K562 (cell line): ENCODE results near the gene CDKN2AIPNL. TPM values are rescaled to one million over a fixed set of nuclear protein-coding genes. Genes with fewer than 3 reads are reported as not detected.

Experiments
- ATAC-seq: fragments of 200-7000 bp; cut with Tn5 transposase; 3 replicates; pipeline ENCODE4 v1.9.1; 2020; ENCODE audit warnings: moderate library complexity
- BruUV-seq: library from RNA; stranded (reverse); fragments of 400-500 nt; replicated peaks from 2 replicates; lab custom pipeline; 2021; lab: Mats Ljungman, UMichigan
- CTCF ChIA-PET: fragments of 300-600 bp; formaldehyde crosslinking; extraction: SDS; loops from one replicate; lab custom pipeline; 2021; ENCODE audit warnings: low intra/inter-chr PET ratio; lab: Yijun Ruan, JAX
- POLR2A ChIA-PET: fragments of 300-600, 350-650 bp; sonication (Branson Sonifier 250); formaldehyde crosslinking; extraction: SDS; loops from one replicate; lab custom pipeline; 2021; ENCODE audit warnings: antibody characterized with exemption, inconsistent platforms; lab: Yijun Ruan, JAX
- DNase-seq, 4 experiments: peaks; one replicate each; pipeline versions ENCODE4 v3.0.0 to v3.0.0-alpha.2; 2011 to 2018; ENCODE audit warnings: low spot score in 3 of 4, mixed read lengths in 3 of 4; ENCODE audit errors: extremely low read depth in 1 of 4
- FAIRE-seq: peaks from 2 replicates; lab custom pipeline; 2011; peaks lifted over from hg19 to GRCh38; lab: Jason Lieb, UNC
- H2AFZ ChIP-seq: 2 replicates; pipeline ENCODE4 v1.6.0; 2011; ENCODE audit warnings: low read depth, low read length, control low read depth, inconsistent platforms
- H3K27ac ChIP-seq: fragments of 200-600 bp; 3 replicates; pipeline ENCODE4 v1.8.0; 2011; ENCODE audit warnings: low read depth, mild to moderate bottlenecking, control low read depth, inconsistent platforms, low read length, moderate library complexity, mixed read lengths; ENCODE audit errors: extremely low read depth
- H3K27me3 ChIP-seq, 2 experiments: fragments of 300-600 bp in 1 of 2; 2 replicates in 1 of 2; 3 replicates in 1 of 2; pipeline versions ENCODE4 v1.6.0 to v1.8.0; 2011; ENCODE audit warnings: inconsistent platforms in 2 of 2, low read length in 2 of 2, mild to moderate bottlenecking in 1 of 2, mixed read lengths in 1 of 2, moderate library complexity in 1 of 2; ENCODE audit not compliant: control insufficient read depth in 2 of 2, insufficient read depth in 2 of 2
- H3K36me3 ChIP-seq: fragments of 300-600 bp; 3 replicates; pipeline ENCODE4 v1.8.0; 2011; ENCODE audit warnings: mild to moderate bottlenecking, low read length, inconsistent platforms; ENCODE audit not compliant: control insufficient read depth, insufficient read depth
- H3K4me1 ChIP-seq, 2 experiments: fragments of 200-600 bp in 1 of 2; replicated peaks in 1 of 2; 2 replicates in 1 of 2; 3 replicates in 1 of 2; pipeline versions ENCODE4 v1.5.1 to v1.8.0; 2011; ENCODE audit warnings: inconsistent platforms in 2 of 2, low read length in 2 of 2, mild to moderate bottlenecking in 1 of 2, mixed read lengths in 1 of 2, moderate library complexity in 1 of 2; ENCODE audit not compliant: control insufficient read depth in 2 of 2, insufficient read depth in 2 of 2
- H3K4me2 ChIP-seq: 2 replicates; pipeline ENCODE4 v1.6.1; 2011; ENCODE audit warnings: low read length, control low read depth, inconsistent platforms, mixed read lengths; ENCODE audit not compliant: insufficient read depth
- H3K4me3 ChIP-seq: fragments of 200-600 bp; sonication (generic), shearing (Covaris generic); 2 replicates; pipeline ENCODE4 v1.5.1; 2016; ENCODE audit warnings: control low read depth, inconsistent platforms
- H3K79me2 ChIP-seq: fragments of 200-600 bp; 3 replicates; pipeline ENCODE4 v1.8.0; 2011; ENCODE audit warnings: low read length, inconsistent platforms; ENCODE audit not compliant: control insufficient read depth, insufficient read depth
- H3K9ac ChIP-seq, 2 experiments: 2 replicates each; pipeline versions ENCODE4 v1.6.0 to v1.6.1; 2011; ENCODE audit warnings: low read depth in 2 of 2, low read length in 2 of 2, control low read depth in 1 of 2, inconsistent platforms in 1 of 2, mild to moderate bottlenecking in 1 of 2, mixed read lengths in 1 of 2; ENCODE audit not compliant: insufficient read depth in 1 of 2
- H3K9me1 ChIP-seq: one replicate; pipeline ENCODE4 v1.6.0; 2011; ENCODE audit warnings: inconsistent platforms, mild to moderate bottlenecking, low read length, moderate library complexity; ENCODE audit not compliant: control insufficient read depth, insufficient read depth
- H3K9me3 ChIP-seq: replicated peaks from 2 replicates; pipeline ENCODE4 v1.5.1; 2011; ENCODE audit warnings: low read depth, low read length, inconsistent platforms; ENCODE audit not compliant: control insufficient read depth, insufficient read depth
- H4K20me1 ChIP-seq: replicated peaks from 2 replicates; pipeline ENCODE4 v1.6.1; 2011; ENCODE audit warnings: low read length, inconsistent platforms, mixed read lengths; ENCODE audit not compliant: control insufficient read depth, insufficient read depth
- ATF3 ChIP-seq, 2 experiments: fragments of 450-650 bp in 1 of 2; sonication (generic) in 1 of 2; formaldehyde crosslinking in 1 of 2; IDR thresholded peaks in 1 of 2; conservative IDR thresholded peaks in 1 of 2; 2 replicates each; pipeline versions ENCODE4 v1.6.1 to v1.8.1; 2016 to 2023; ENCODE audit warnings: mild to moderate bottlenecking in 2 of 2, moderate library complexity in 2 of 2, inconsistent platforms in 1 of 2, missing genetic modification reagents in 1 of 2
- BCOR ChIP-seq: fragments of 450-650 bp; IDR thresholded peaks from 2 replicates; pipeline ENCODE4 v1.6.1; 2016
- DDX20 ChIP-seq: fragments of 450-650 bp; IDR thresholded peaks from 2 replicates; pipeline ENCODE4 v1.6.1; 2016; ENCODE audit warnings: missing genetic modification characterization, low read depth, mild to moderate bottlenecking, missing compliant biosample characterization, moderate library complexity
- HLTF ChIP-seq: fragments of 450-650 bp; IDR thresholded peaks from 2 replicates; pipeline ENCODE4 v1.6.1; 2016
- LEF1 ChIP-seq: fragments of 450-650 bp; IDR thresholded peaks from 2 replicates; pipeline ENCODE4 v1.6.1; 2016; ENCODE audit warnings: mild to moderate bottlenecking
- PHF8 ChIP-seq: fragments of 200-600 bp; sonication (generic); IDR thresholded peaks from 2 replicates; pipeline ENCODE4 v1.6.1; 2012; ENCODE audit warnings: mixed run types, mild to moderate bottlenecking, inconsistent platforms, low read length, moderate library complexity, borderline replicate concordance
- RBM25 ChIP-seq: fragments of 200-400 bp; formaldehyde crosslinking; IDR thresholded peaks from 2 replicates; pipeline ENCODE4 v1.6.1; 2018; ENCODE audit warnings: low read length, low read depth, moderate library complexity; ENCODE audit not compliant: severe bottlenecking
- SMARCA5 ChIP-seq: fragments of 450-650 bp; IDR thresholded peaks from 2 replicates; pipeline ENCODE4 v1.6.1; 2016
- U2AF1 ChIP-seq: fragments of 200-400 bp; formaldehyde crosslinking; optimal IDR thresholded peaks from 2 replicates; pipeline ENCODE3; 2017; ENCODE audit warnings: mild to moderate bottlenecking, low read depth, low read length, moderate library complexity
- YY1 ChIP-seq, 3 experiments: IDR thresholded peaks; 2 replicates each; pipeline ENCODE4 v1.6.1; 2011; ENCODE audit warnings: low read length in 2 of 3, mild to moderate bottlenecking in 2 of 3, moderate library complexity in 2 of 3, borderline replicate concordance in 1 of 3, control low read depth in 1 of 3, low read depth in 1 of 3; ENCODE audit not compliant: insufficient read depth in 3 of 3, insufficient replicate concordance in 2 of 3, control insufficient read depth in 1 of 3, insufficient read length in 1 of 3; ENCODE audit errors: extremely low read depth in 1 of 3
- ZNF274 ChIP-seq: IDR thresholded peaks from 2 replicates; pipeline ENCODE4 v1.6.1; 2011; ENCODE audit warnings: low read depth, mild to moderate bottlenecking, low read length, moderate library complexity, borderline replicate concordance
- WGBS: fragments of 100-300 bp; shearing (Covaris generic); methylation state at CpG from one replicate; pipeline ENCODE4 v1.1.6; 2016; ENCODE audit warnings: low coverage, mixed read lengths; ENCODE audit not compliant: insufficient coverage; ENCODE audit errors: missing lambda C conversion rate; 5-methylcytosine and 5-hydroxymethylcytosine counted together
- in situ Hi-C: fragments of 300-500 bp; cut with MboI; formaldehyde crosslinking; loops from 4 replicates; pipeline ENCODE4 v1.15.0; 2018; ENCODE audit warnings: inconsistent platforms, mixed read lengths
- intact Hi-C: fragments of 100-400 bp; cut with micrococcal nuclease; formaldehyde crosslinking; loops from 2 replicates; pipeline ENCODE4 v1.14.2; 2022
- polyA plus RNA-seq, 8 experiments: library from polyadenylated mRNA; depleted of rRNA in 4 of 8; stranded (reverse) in 5 of 8; unstranded in 3 of 8; fragments of >200 nt; fragmentation: Nextera tagmentation in 2 of 8; fragmentation: Illumina TruSeq in 1 of 8; extraction: Ambion mirVana in 2 of 8; extraction: Trizol in 1 of 8; gene quantifications; 2 replicates each; pipeline versions ENCODE4 v1.2.1 to v1.2.3, GENCODE V29; 2011 to 2014; ENCODE audit warnings: inconsistent platforms in 1 of 8, missing spikeins in 1 of 8
- total RNA-seq, 7 experiments: library from RNA; depleted of rRNA in 6 of 7; stranded (reverse); fragments of >200 nt in 6 of 7; fragmentation: Illumina TruSeq in 2 of 7; extraction: Trizol in 2 of 7; gene quantifications; 2 replicates each; pipeline versions ENCODE4 v1.2.1 to v1.2.3, GENCODE V29; 2011 to 2021; ENCODE audit warnings: low replicate concordance in 1 of 7
- TF ChIP-seq, protein P1 (sequence below): IDR thresholded peaks from 2 replicates; pipeline ENCODE4 v1.6.1; 2012; ENCODE audit warnings: low read depth, low read length, improper control_type of control experiment, borderline replicate concordance

Gene CDKN2AIPNL
- total and polyA plus RNA-seq, 9 of the 15 experiments (the other 6 are each of a cell fraction or from before 2014, with no cell fraction given), result 19.9 to 46.9 (median 42.2) TPM

DNA sequence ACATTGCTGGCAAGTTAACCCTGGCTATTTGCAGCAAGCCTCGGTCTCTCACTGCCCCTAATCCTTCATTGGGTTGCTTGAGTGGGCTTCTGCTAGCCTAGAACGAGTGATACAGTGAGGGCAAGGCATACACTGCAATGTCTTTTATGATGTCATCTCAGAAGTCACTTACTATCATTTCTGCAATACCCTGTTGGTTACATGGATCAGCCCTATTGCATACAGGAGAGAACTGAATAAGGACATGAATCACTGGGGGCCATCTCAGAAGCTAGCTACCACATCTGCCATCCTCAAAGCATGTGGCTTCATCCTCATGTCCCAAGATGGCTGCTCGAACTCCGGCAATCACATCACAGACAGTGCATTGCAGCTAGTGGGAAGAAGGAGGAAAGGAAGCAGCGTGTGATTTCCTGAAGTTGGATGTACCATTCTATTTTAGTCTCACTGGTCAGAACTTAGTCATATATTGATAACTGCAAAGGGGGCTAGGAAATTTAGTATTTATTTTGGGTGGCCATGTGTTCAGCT, 33.3 kb upstream of the CDKN2AIPNL start:
- Histone ChIP-seq H3K4me2 (no peak overlapping the region), H4K20me1 (no peaks in the 10 kb centered on the region), H3K36me3 (no peaks in the 10 kb centered on the region), H3K27ac (no peak overlapping the region), H2AFZ (no peak overlapping the region), H3K9me1 (no peaks in the 10 kb centered on the region), H3K79me2 (no peaks in the 10 kb centered on the region), H3K9me3 (no peaks in the 10 kb centered on the region), H3K4me1 (no peaks in the 10 kb centered on the region; a peak in 1 of 5 replicates), H3K27me3 (no peaks in the 10 kb centered on the region), H3K9ac (no peak overlapping the region), H3K4me3 (no peak overlapping the region)
- in situ Hi-C loops (no loop called here), intact Hi-C loops (no loop called here)
- BruUV-seq, result no TSS peak
- ChIA-PET POLR2A (interaction anchor here (0.6 to 1.4 kb wide), 4 partner anchors 11 to 63 kb away, joined by 3 to 5 read pairs (median 4); no protein-coding TSS in a partner anchor), CTCF (no interaction called here)
- 49% methylated on average over 5 of the region's 5 CpGs for WGBS
- DNase-seq, result peak in 1 of 4 experiments; percentile 4
- peak in 1 of 3 experiments; percentile 44 for TF ChIP-seq YY1 (IDR thresholded peaks at IDR 0.05; ENCODE audit: borderline replicate concordance in 1 of 3, control insufficient read depth in 1 of 3, extremely low read depth in 1 of 3, insufficient read depth in 3 of 3, insufficient read length in 1 of 3, insufficient replicate concordance in 2 of 3, low read depth in 1 of 3, low read length in 2 of 3)
- no peak for TF ChIP-seq LEF1
- TF ChIP-seq PHF8, result no peak
- TF ChIP-seq DDX20 (tag), result no peak
- peak; percentile 31; the same call in 1 of the 2 replicates for TF ChIP-seq BCOR
- TF ChIP-seq, protein P1, sequence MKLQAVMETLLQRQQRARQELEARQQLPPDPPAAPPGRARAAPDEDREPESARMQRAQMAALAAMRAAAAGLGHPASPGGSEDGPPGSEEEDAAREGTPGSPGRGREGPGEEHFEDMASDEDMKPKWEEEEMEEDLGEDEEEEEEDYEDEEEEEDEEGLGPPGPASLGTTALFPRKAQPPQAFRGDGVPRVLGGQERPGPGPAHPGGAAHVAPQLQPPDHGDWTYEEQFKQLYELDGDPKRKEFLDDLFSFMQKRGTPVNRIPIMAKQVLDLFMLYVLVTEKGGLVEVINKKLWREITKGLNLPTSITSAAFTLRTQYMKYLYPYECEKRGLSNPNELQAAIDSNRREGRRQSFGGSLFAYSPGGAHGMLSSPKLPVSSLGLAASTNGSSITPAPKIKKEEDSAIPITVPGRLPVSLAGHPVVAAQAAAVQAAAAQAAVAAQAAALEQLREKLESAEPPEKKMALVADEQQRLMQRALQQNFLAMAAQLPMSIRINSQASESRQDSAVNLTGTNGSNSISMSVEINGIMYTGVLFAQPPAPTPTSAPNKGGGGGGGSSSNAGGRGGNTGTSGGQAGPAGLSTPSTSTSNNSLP, result no peak
- no peak for TF ChIP-seq U2AF1
- TF ChIP-seq ZNF274, result no peak
- TF ChIP-seq ATF3 (IDR thresholded peaks at IDR 0.05), result peak; percentile 37
- no peak for TF ChIP-seq ATF3 (CRISPR knock-in tag; conservative IDR thresholded peaks at IDR 0.05)
- 0 out of 2 replicates have a peak, but pooled peaks have one; percentile 36 for TF ChIP-seq HLTF
- peak; percentile 97 for TF ChIP-seq RBM25
- peak; percentile 60; the same call in 1 of the 2 replicates for TF ChIP-seq SMARCA5
- no peak for FAIRE-seq
- ATAC-seq, result no peak
